NCI-H2081 treated with DMSO at 0.1 percent for 48 hours (cell line): ENCODE data around the gene RASSF7.

Source experiments
- DNase-seq: peaks from one replicate; lab custom pipeline; 2025; lab: John Stamatoyannopoulos, UW

Gene RASSF7

GRCh38 chr11:586376-587316 is 25.9 kb downstream of the RASSF7 start:
- DNase-seq: no peak

GRCh38 chr11:587546-587945 is 26.8 kb downstream of the RASSF7 start:
- no peak for DNase-seq

- DNase-seq: no peak
Measured at GRCh38 chr11:587978-588380, 27.2 kb downstream of the RASSF7 start.

GRCh38 chr11:589798-590197 is 29.0 kb downstream of the RASSF7 start:
- no peak for DNase-seq

GRCh38 chr11:590997-591396 is 30.2 kb downstream of the RASSF7 start:
- no peak for DNase-seq

- no peak for DNase-seq
Measured at GRCh38 chr11:592501-592900, 31.7 kb downstream of the RASSF7 start.

- DNase-seq: no peak
Measured at GRCh38 chr11:592918-593317, 32.1 kb downstream of the RASSF7 start.

GRCh38 chr11:593347-593746 is 32.6 kb downstream of the RASSF7 start:
- DNase-seq: no peak

GRCh38 chr11:595400-595799 is 34.6 kb downstream of the RASSF7 start:
- DNase-seq: no peak

GRCh38 chr11:596374-596773 is 35.6 kb downstream of the RASSF7 start:
- no peak for DNase-seq

GRCh38 chr11:597166-597725 is 36.5 kb downstream of the RASSF7 start:
- no peak for DNase-seq

- DNase-seq: no peak
Measured at GRCh38 chr11:598005-598680, 37.4 kb downstream of the RASSF7 start.

- DNase-seq: no peak
Measured at GRCh38 chr11:601573-602245, 40.9 kb downstream of the RASSF7 start.

GRCh38 chr11:603154-603553 is 42.4 kb downstream of the RASSF7 start:
- DNase-seq: no peak

GRCh38 chr11:605286-606129 is 44.7 kb downstream of the RASSF7 start:
- DNase-seq: no peak

GRCh38 chr11:606245-606644 is 45.5 kb downstream of the RASSF7 start:
- no peak for DNase-seq

- no peak for DNase-seq
Measured at GRCh38 chr11:607020-607780, 46.4 kb downstream of the RASSF7 start.

GRCh38 chr11:607971-608659 is 47.3 kb downstream of the RASSF7 start:
- DNase-seq: no peak

GRCh38 chr11:608791-609251 is 48.1 kb downstream of the RASSF7 start:
- no peak for DNase-seq

GRCh38 chr11:609341-609811 is 48.6 kb downstream of the RASSF7 start:
- DNase-seq: no peak
